HepG2 (cell line): ENCODE measurements around the gene CHAF1A. TPM values are rescaled to one million over a fixed set of nuclear protein-coding genes. Genes with fewer than 3 reads are reported as not detected.

Source experiments
- KAT7 ChIP-seq: IDR thresholded peaks from 2 replicates; pipeline ENCODE4 v1.6.1; 2018; ENCODE audit warnings: borderline replicate concordance, missing compliant biosample characterization
- KDM1A ChIP-seq: IDR thresholded peaks from 2 replicates; pipeline ENCODE4 v1.6.1; 2016; ENCODE audit warnings: missing compliant biosample characterization
- RAD21 ChIP-seq: fragments of 450-650 bp; formaldehyde crosslinking; IDR thresholded peaks from 2 replicates; pipeline ENCODE4 v1.5.0; 2020; ENCODE audit warnings: mild to moderate bottlenecking
- RBFOX2 ChIP-seq: fragments of 200-400 bp; formaldehyde crosslinking; IDR thresholded peaks from 2 replicates; pipeline ENCODE4 v1.6.1; 2017; ENCODE audit warnings: low read depth, mild to moderate bottlenecking, low read length
- SMAD3 ChIP-seq: sonication (generic); formaldehyde crosslinking; IDR thresholded peaks from 2 replicates; pipeline ENCODE4 v1.4.0; 2020; ENCODE audit warnings: missing genetic modification reagents
- YEATS2 ChIP-seq: sonication (generic); formaldehyde crosslinking; IDR thresholded peaks from 2 replicates; pipeline ENCODE4 v1.4.0; 2020; ENCODE audit warnings: missing genetic modification reagents, borderline replicate concordance
- ZNF672 ChIP-seq: sonication (generic); formaldehyde crosslinking; IDR thresholded peaks from 2 replicates; pipeline ENCODE4 v1.8.1; 2022; ENCODE audit warnings: missing genetic modification reagents
- ZNF761 ChIP-seq: sonication (generic); formaldehyde crosslinking; conservative IDR thresholded peaks from 2 replicates; pipeline ENCODE4 v1.4.0; 2020; ENCODE audit warnings: mild to moderate bottlenecking, missing genetic modification reagents
- polyA plus RNA-seq, 8 experiments: library from polyadenylated mRNA; depleted of rRNA in 3 of 8; stranded (reverse) in 7 of 8; unstranded in 1 of 8; fragments of >200 nt; fragmentation: Illumina TruSeq in 4 of 8; extraction: Trizol in 4 of 8; gene quantifications; 2 replicates each; pipeline versions ENCODE4 v1.2.1 to v1.2.3, GENCODE V29; 2011 to 2016; ENCODE audit warnings: low read depth in 4 of 8, missing spikeins in 1 of 8, mixed read lengths in 1 of 8; ENCODE audit not compliant: insufficient read depth in 1 of 8
- total RNA-seq, 5 experiments: library from RNA; depleted of rRNA; stranded (reverse); fragments of >200 nt; fragmentation: Illumina TruSeq; extraction: Trizol; gene quantifications; 2 replicates each; pipeline ENCODE4 v1.2.3, GENCODE V29; 2016; ENCODE audit warnings: low read depth in 1 of 5
- TF ChIP-seq, protein P1 (sequence below): sonication (generic); formaldehyde crosslinking; IDR thresholded peaks from 2 replicates; pipeline ENCODE4 v1.4.0; 2020; ENCODE audit warnings: missing genetic modification reagents, borderline replicate concordance
- TF ChIP-seq, protein P2 (sequence below), 2 experiments: sonication (generic) in 1 of 2; formaldehyde crosslinking in 1 of 2; IDR thresholded peaks; 2 replicates each; pipeline versions ENCODE4 v1.6.1 to v1.9.0; 2014 to 2022; ENCODE audit warnings: antibody characterized with exemption in 1 of 2, borderline replicate concordance in 1 of 2, inconsistent platforms in 1 of 2, low read depth in 1 of 2, missing genetic modification reagents in 1 of 2
- TF ChIP-seq, protein P3 (sequence below): sonication (generic); formaldehyde crosslinking; IDR thresholded peaks from 2 replicates; pipeline ENCODE4 v1.4.0; 2020; ENCODE audit warnings: missing genetic modification reagents
- TF ChIP-seq, protein P4 (sequence below): IDR thresholded peaks from 2 replicates; pipeline ENCODE4 v1.6.1; 2018; ENCODE audit warnings: missing genetic modification reagents
- TF ChIP-seq, protein P5 (sequence below): sonication (generic); formaldehyde crosslinking; IDR thresholded peaks from 2 replicates; pipeline ENCODE4 v1.8.1; 2023; ENCODE audit warnings: mild to moderate bottlenecking, inconsistent platforms, moderate library complexity, missing genetic modification reagents, borderline replicate concordance

Gene CHAF1A
- total and polyA plus RNA-seq, 2 of the 13 experiments (the other 11 are each of a cell fraction or from before 2014, with no cell fraction given): 11.0 to 34.8 TPM

DNA sequence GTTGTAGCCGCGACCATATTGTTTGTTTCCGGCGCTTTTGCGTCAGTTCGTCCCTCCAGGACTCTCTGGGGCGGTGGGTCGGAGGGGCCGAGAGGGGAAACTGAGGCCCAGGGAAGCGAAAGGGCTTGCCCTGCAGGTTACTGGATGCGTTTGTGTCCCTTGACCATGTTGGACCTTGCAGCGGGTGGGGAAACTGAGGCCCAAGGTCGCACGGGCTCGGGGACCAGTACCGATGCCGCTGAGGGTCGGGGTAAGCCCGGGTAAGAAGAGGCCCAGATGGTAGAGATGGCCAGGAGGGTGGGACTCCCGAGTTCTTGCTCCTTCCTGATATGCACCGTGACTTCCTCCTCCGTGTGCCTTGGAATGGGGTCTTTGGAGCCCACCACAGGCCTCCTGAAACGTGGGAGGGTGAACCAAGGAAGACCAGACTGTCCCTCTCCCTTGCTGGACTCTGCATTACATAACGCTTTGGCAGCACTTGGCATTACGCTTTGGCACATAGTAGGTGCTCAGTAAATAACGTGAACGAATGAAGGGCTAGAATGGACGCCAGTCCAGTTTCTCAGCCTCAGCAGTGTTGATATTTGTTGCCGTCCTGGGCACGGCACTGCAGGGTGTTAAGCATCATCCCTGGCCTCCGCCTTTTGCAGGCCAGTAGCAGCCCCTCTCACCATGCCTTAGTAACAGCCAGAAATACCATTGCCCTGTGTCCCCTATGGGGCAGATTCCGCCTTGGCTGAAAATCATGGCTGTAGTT, 743 bp downstream of the CHAF1A start (continued):
- TF ChIP-seq, protein P1, sequence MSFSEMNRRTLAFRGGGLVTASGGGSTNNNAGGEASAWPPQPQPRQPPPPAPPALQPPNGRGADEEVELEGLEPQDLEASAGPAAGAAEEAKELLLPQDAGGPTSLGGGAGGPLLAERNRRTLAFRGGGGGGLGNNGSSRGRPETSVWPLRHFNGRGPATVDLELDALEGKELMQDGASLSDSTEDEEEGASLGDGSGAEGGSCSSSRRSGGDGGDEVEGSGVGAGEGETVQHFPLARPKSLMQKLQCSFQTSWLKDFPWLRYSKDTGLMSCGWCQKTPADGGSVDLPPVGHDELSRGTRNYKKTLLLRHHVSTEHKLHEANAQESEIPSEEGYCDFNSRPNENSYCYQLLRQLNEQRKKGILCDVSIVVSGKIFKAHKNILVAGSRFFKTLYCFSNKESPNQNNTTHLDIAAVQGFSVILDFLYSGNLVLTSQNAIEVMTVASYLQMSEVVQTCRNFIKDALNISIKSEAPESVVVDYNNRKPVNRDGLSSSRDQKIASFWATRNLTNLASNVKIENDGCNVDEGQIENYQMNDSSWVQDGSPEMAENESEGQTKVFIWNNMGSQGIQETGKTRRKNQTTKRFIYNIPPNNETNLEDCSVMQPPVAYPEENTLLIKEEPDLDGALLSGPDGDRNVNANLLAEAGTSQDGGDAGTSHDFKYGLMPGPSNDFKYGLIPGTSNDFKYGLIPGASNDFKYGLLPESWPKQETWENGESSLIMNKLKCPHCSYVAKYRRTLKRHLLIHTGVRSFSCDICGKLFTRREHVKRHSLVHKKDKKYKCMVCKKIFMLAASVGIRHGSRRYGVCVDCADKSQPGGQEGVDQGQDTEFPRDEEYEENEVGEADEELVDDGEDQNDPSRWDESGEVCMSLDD (CRISPR knock-in tag): no peak
- TF ChIP-seq, protein P2, sequence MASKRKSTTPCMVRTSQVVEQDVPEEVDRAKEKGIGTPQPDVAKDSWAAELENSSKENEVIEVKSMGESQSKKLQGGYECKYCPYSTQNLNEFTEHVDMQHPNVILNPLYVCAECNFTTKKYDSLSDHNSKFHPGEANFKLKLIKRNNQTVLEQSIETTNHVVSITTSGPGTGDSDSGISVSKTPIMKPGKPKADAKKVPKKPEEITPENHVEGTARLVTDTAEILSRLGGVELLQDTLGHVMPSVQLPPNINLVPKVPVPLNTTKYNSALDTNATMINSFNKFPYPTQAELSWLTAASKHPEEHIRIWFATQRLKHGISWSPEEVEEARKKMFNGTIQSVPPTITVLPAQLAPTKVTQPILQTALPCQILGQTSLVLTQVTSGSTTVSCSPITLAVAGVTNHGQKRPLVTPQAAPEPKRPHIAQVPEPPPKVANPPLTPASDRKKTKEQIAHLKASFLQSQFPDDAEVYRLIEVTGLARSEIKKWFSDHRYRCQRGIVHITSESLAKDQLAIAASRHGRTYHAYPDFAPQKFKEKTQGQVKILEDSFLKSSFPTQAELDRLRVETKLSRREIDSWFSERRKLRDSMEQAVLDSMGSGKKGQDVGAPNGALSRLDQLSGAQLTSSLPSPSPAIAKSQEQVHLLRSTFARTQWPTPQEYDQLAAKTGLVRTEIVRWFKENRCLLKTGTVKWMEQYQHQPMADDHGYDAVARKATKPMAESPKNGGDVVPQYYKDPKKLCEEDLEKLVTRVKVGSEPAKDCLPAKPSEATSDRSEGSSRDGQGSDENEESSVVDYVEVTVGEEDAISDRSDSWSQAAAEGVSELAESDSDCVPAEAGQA (IDR thresholded peaks at IDR 0.05; ENCODE audit: low read depth): no peak
- TF ChIP-seq, protein P2 (CRISPR knock-in tag; IDR thresholded peaks at IDR 0.05; ENCODE audit: borderline replicate concordance): no peak
- TF ChIP-seq KAT7 (CRISPR knock-in tag): no peak
- TF ChIP-seq, protein P3, sequence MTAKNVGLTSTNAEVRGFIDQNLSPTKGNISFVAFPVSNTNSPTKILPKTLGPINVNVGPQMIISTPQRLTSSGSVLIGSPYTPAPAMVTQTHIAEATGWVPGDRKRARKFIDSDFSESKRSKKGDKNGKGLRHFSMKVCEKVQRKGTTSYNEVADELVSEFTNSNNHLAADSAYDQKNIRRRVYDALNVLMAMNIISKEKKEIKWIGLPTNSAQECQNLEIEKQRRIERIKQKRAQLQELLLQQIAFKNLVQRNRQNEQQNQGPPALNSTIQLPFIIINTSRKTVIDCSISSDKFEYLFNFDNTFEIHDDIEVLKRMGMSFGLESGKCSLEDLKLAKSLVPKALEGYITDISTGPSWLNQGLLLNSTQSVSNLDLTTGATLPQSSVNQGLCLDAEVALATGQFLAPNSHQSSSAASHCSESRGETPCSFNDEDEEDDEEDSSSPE (CRISPR knock-in tag): no peak
- TF ChIP-seq, protein P4, sequence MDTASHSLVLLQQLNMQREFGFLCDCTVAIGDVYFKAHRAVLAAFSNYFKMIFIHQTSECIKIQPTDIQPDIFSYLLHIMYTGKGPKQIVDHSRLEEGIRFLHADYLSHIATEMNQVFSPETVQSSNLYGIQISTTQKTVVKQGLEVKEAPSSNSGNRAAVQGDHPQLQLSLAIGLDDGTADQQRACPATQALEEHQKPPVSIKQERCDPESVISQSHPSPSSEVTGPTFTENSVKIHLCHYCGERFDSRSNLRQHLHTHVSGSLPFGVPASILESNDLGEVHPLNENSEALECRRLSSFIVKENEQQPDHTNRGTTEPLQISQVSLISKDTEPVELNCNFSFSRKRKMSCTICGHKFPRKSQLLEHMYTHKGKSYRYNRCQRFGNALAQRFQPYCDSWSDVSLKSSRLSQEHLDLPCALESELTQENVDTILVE: no peak
- TF ChIP-seq, protein P5, sequence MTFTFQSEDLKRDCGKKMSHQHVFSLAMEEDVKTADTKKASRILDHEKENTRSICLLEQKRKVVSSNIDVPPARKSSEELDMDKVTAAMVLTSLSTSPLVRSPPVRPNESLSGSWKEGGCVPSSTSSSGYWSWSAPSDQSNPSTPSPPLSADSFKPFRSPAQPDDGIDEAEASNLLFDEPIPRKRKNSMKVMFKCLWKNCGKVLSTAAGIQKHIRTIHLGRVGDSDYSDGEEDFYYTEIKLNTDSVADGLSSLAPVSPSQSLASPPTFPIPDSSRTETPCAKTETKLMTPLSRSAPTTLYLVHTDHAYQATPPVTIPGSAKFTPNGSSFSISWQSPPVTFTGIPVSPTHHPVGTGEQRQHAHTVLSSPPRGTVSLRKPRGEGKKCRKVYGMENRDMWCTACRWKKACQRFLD (CRISPR knock-in tag): no peak
- no peak for TF ChIP-seq KDM1A (CRISPR knock-in tag)
- no peak for TF ChIP-seq SMAD3 (CRISPR knock-in tag)
- TF ChIP-seq RAD21: no peak
- no peak for TF ChIP-seq ZNF761
- no peak for TF ChIP-seq ZNF672 (CRISPR knock-in tag)
- no peak for TF ChIP-seq RBFOX2
- TF ChIP-seq YEATS2 (CRISPR knock-in tag): no peak
